K562 (cell line): Measurements from ENCODE around the gene IQCN. TPM values are rescaled to one million over a fixed set of nuclear protein-coding genes. Genes with fewer than 3 reads are reported as not detected.

Experiments used
- CBFB ChIP-seq: sonication (generic); formaldehyde crosslinking; IDR thresholded peaks from 2 replicates; pipeline ENCODE4 v1.4.0; 2020; ENCODE audit warnings: mild to moderate bottlenecking, missing genetic modification reagents
- CCNT2 ChIP-seq: IDR thresholded peaks from 2 replicates; pipeline ENCODE4 v1.6.1; 2011; ENCODE audit warnings: borderline replicate concordance, low read depth, mild to moderate bottlenecking, moderate library complexity, mixed read lengths, low read length; ENCODE audit not compliant: insufficient read length; ENCODE audit errors: extremely low read depth
- CHD1 ChIP-seq: fragments of 200-600 bp; sonication (generic); IDR thresholded peaks from one replicate; pipeline ENCODE4 v1.6.1; 2012; ENCODE audit warnings: mild to moderate bottlenecking, moderate library complexity, low read length, inconsistent platforms
- MAFK ChIP-seq: IDR thresholded peaks from 2 replicates; pipeline ENCODE4 v1.6.1; 2011; ENCODE audit warnings: low read length, improper control_type of control experiment
- MBD1 ChIP-seq: fragments of 250-450 bp; sonication (Bioruptor Pico); IDR thresholded peaks from 2 replicates; pipeline ENCODE4 v1.8.0; 2022; ENCODE audit warnings: inconsistent platforms
- OTX1 ChIP-seq: fragments of 450-650 bp; formaldehyde crosslinking; IDR thresholded peaks from 2 replicates; pipeline ENCODE4 v1.4.0; 2022; ENCODE audit warnings: mild to moderate bottlenecking
- REST ChIP-seq, 2 experiments: fragments of 450-650 bp; formaldehyde crosslinking in 1 of 2; IDR thresholded peaks; 2 replicates each; pipeline versions ENCODE4 v1.4.0 to v1.6.1; 2014 to 2020; ENCODE audit warnings: mild to moderate bottlenecking in 2 of 2, borderline replicate concordance in 1 of 2, low read depth in 1 of 2
- STAT5B ChIP-seq: fragments of 250-450 bp; sonication (Bioruptor Pico); IDR thresholded peaks from 2 replicates; pipeline ENCODE4 v1.8.0; 2021; ENCODE audit warnings: mild to moderate bottlenecking, inconsistent platforms
- TAF7 ChIP-seq: fragments of 450-650 bp; IDR thresholded peaks from 2 replicates; pipeline ENCODE4 v1.6.1; 2016; ENCODE audit warnings: missing genetic modification characterization, missing compliant biosample characterization
- TRIM24 ChIP-seq, 2 experiments: fragments of 450-650 bp; IDR thresholded peaks; 2 replicates each; pipeline ENCODE4 v1.6.1; 2016
- U2AF1 ChIP-seq: fragments of 200-400 bp; formaldehyde crosslinking; optimal IDR thresholded peaks from 2 replicates; pipeline ENCODE3; 2017; ENCODE audit warnings: mild to moderate bottlenecking, low read depth, low read length, moderate library complexity
- XRCC5 ChIP-seq: fragments of 200-400 bp; formaldehyde crosslinking; IDR thresholded peaks from 2 replicates; pipeline ENCODE4 v1.6.1; 2017; ENCODE audit warnings: low read depth, mild to moderate bottlenecking, low read length
- ZBTB8A ChIP-seq: fragments of 450-650 bp; IDR thresholded peaks from 2 replicates; pipeline ENCODE4 v1.6.1; 2018; ENCODE audit warnings: mild to moderate bottlenecking, moderate library complexity; ENCODE audit not compliant: partially characterized antibody
- ZKSCAN3 ChIP-seq: fragments of 250-450 bp; sonication (Bioruptor Pico); IDR thresholded peaks from 2 replicates; pipeline ENCODE4 v1.4.0; 2020
- ZNF384 ChIP-seq: IDR thresholded peaks from 2 replicates; pipeline ENCODE4 v1.6.1; 2012; ENCODE audit warnings: low read depth, low read length, improper control_type of control experiment
- polyA plus RNA-seq, 8 experiments: library from polyadenylated mRNA; depleted of rRNA in 4 of 8; stranded (reverse) in 5 of 8; unstranded in 3 of 8; fragments of >200 nt; fragmentation: Nextera tagmentation in 2 of 8; fragmentation: Illumina TruSeq in 1 of 8; extraction: Ambion mirVana in 2 of 8; extraction: Trizol in 1 of 8; gene quantifications; 2 replicates each; pipeline versions ENCODE4 v1.2.1 to v1.2.3, GENCODE V29; 2011 to 2014; ENCODE audit warnings: inconsistent platforms in 1 of 8, missing spikeins in 1 of 8
- total RNA-seq, 7 experiments: library from RNA; depleted of rRNA in 6 of 7; stranded (reverse); fragments of >200 nt in 6 of 7; fragmentation: Illumina TruSeq in 2 of 7; extraction: Trizol in 2 of 7; gene quantifications; 2 replicates each; pipeline versions ENCODE4 v1.2.1 to v1.2.3, GENCODE V29; 2011 to 2021; ENCODE audit warnings: low replicate concordance in 1 of 7

IQCN gene
- total and polyA plus RNA-seq, 9 of the 15 experiments (the other 6 are each of a cell fraction or from before 2014, with no cell fraction given) = 0.01 to 0.07 (median 0.04) TPM; not detected in 3

- TF ChIP-seq REST (IDR thresholded peaks at IDR 0.05; ENCODE audit: borderline replicate concordance) (peak; percentile 82), REST (CRISPR knock-in tag; IDR thresholded peaks at IDR 0.05; ENCODE audit: low read depth) (0 out of 2 replicates have a peak, but pooled peaks have one; percentile 17), MAFK (no peak), STAT5B (CRISPR knock-in tag) (no peak), OTX1 (no peak), TAF7 (tag) (no peak), MBD1 (CRISPR knock-in tag) (no peak), XRCC5 (peak; percentile 30; the same call in 1 of the 2 replicates), ZNF384 (no peak), U2AF1 (no peak), ZBTB8A (no peak), TRIM24 (IDR thresholded peaks at IDR 0.05) (peak in 1 of 2 experiments; percentile 50; a peak in 1 of 4 replicates), CHD1 (no peak), CCNT2 (peak; percentile 21), ZKSCAN3 (CRISPR knock-in tag) (no peak), CBFB (CRISPR knock-in tag) (peak; percentile 50; the same call in 1 of the 2 replicates)
Measured at GRCh38 chr19:18224525-18225354, 49.5 kb downstream of the IQCN start (continued).
